Neural progenitor cell (in vitro differentiated cells): ENCODE results near the gene MPC2. TPM values are rescaled to one million over a fixed set of nuclear protein-coding genes. Genes with fewer than 3 reads are reported as not detected.

Source experiments
- DNase-seq: peaks from one replicate; pipeline ENCODE4 v3.0.0-alpha.2; 2016; ENCODE audit warnings: low spot score
- H2AFZ ChIP-seq: fragments of 200-600 bp; sonication (generic); replicated peaks from 2 replicates; pipeline ENCODE4 v1.6.1; 2016; ENCODE audit warnings: antibody characterized with exemption
- H3F3A ChIP-seq: fragments of 200-600 bp; sonication (generic); 2 replicates; pipeline ENCODE4 v1.6.1; 2016; ENCODE audit warnings: antibody characterized with exemption, low read depth
- H3K27ac ChIP-seq: fragments of 200-600 bp; sonication (generic); 2 replicates; pipeline ENCODE4 v1.5.1; 2016; ENCODE audit warnings: mild to moderate bottlenecking
- H3K27me3 ChIP-seq: fragments of 200-600 bp; sonication (generic); 2 replicates; pipeline ENCODE4 v1.6.1; 2016; ENCODE audit warnings: mild to moderate bottlenecking, moderate library complexity
- H3K36me3 ChIP-seq: fragments of 200-600 bp; sonication (generic); 2 replicates; pipeline ENCODE4 v1.5.1; 2016
- H3K4me1 ChIP-seq: fragments of 200-600 bp; sonication (generic); 2 replicates; pipeline ENCODE4 v1.6.1; 2016; ENCODE audit warnings: mixed run types
- H3K4me2 ChIP-seq: fragments of 200-600 bp; sonication (generic); 2 replicates; pipeline ENCODE4 v1.6.1; 2016
- H3K4me3 ChIP-seq: fragments of 200-600 bp; sonication (generic); 2 replicates; pipeline ENCODE4 v1.5.1; 2016
- H3K79me2 ChIP-seq: fragments of 200-600 bp; sonication (generic); 2 replicates; pipeline ENCODE4 v1.6.1; 2016; ENCODE audit warnings: low read depth
- H3K9ac ChIP-seq: fragments of 200-600 bp; sonication (generic); 2 replicates; pipeline ENCODE4 v1.6.1; 2016
- H3K9me3 ChIP-seq: fragments of 200-600 bp; sonication (generic); 2 replicates; pipeline ENCODE4 v1.5.1; 2016; ENCODE audit warnings: low read depth
- H4K20me1 ChIP-seq: fragments of 200-600 bp; sonication (generic); 2 replicates; pipeline ENCODE4 v1.6.1; 2016; ENCODE audit warnings: low read depth
- H3K27ac Mint-ChIP-seq: 3 replicates; pipeline ENCODE4 v1.8.0; 2021; ENCODE audit warnings: mixed read lengths
- H3K27me3 Mint-ChIP-seq: 2 replicates; pipeline ENCODE4 v1.8.0; 2022; ENCODE audit warnings: low read depth, mild to moderate bottlenecking, inconsistent platforms, moderate library complexity, mixed read lengths; ENCODE audit not compliant: insufficient read depth
- H3K36me3 Mint-ChIP-seq: 3 replicates; pipeline ENCODE4 v1.8.0; 2021; ENCODE audit warnings: mixed read lengths
- H3K4me1 Mint-ChIP-seq: 3 replicates; pipeline ENCODE4 v1.8.0; 2021; ENCODE audit warnings: mixed read lengths
- H3K4me3 Mint-ChIP-seq: 3 replicates; pipeline ENCODE4 v1.8.0; 2021; ENCODE audit warnings: mild to moderate bottlenecking, moderate library complexity, mixed read lengths
- H3K9me3 Mint-ChIP-seq: 3 replicates; pipeline ENCODE4 v1.8.0; 2020; ENCODE audit warnings: mixed read lengths
- EZH2 ChIP-seq: fragments of 200-600 bp; sonication (generic); IDR thresholded peaks from 2 replicates; pipeline ENCODE4 v1.6.1; 2017; ENCODE audit warnings: antibody characterized with exemption, mild to moderate bottlenecking, moderate library complexity
- EZH2phosphoT487 ChIP-seq: fragments of 200-600 bp; sonication (generic); IDR thresholded peaks from 2 replicates; pipeline ENCODE4 v1.6.1; 2017; ENCODE audit warnings: antibody characterized with exemption
- total RNA-seq: library from RNA; depleted of rRNA; stranded (reverse); fragments of >200 nt; gene quantifications from 2 replicates; pipeline ENCODE4 v1.2.3, GENCODE V29; 2015; ENCODE audit warnings: low replicate concordance
- TF ChIP-seq, protein P1 (sequence below): fragments of 200-600 bp; sonication (generic); IDR thresholded peaks from 2 replicates; pipeline ENCODE4 v1.5.1; 2017; ENCODE audit warnings: antibody characterized with exemption, mild to moderate bottlenecking

MPC2 gene
- total RNA-seq, 1 donor from 2014 or later = 56.8 TPM

DNA sequence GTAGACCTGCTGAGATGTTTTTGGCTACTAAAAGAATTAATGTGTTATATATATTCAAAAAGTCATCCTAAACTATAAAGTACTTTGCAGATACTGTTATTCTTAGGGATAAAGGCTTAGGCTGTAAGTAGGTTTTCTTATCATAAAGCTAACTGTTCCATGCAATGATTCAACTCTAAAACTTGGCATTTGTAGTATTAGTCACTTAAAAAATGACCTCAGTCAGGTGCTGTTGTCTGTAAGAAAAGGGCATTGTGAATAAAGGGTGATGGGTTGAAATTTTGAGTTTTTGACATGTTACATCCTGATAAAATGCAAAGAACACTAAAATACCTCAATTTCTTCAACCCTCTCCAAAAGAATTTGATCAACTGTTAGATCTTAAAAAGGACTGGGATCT lies 55.8 kb downstream of the MPC2 start:
- DNase-seq = no peak
- H3K4me1 Mint-ChIP-seq = no peaks in the 10 kb centered on the region
- no peak overlapping the region for H3K27ac Mint-ChIP-seq
- no peak overlapping the region for H2AFZ ChIP-seq
- H3K9me3 ChIP-seq = no peaks in the 10 kb centered on the region
- H3K4me3 Mint-ChIP-seq = no peak overlapping the region
- H3K9me3 Mint-ChIP-seq = peaks cover 4% of the 10 kb centered on the region
- no peak overlapping the region for H3K27ac ChIP-seq
- H3K36me3 Mint-ChIP-seq = no peaks in the 10 kb centered on the region
- no peaks in the 10 kb centered on the region for H3K27me3 ChIP-seq
- H3K9ac ChIP-seq = no peak overlapping the region
- no peak overlapping the region for H3K4me2 ChIP-seq
- no peak overlapping the region for H3K4me3 ChIP-seq
- TF ChIP-seq EZH2phosphoT487 (no peak), EZH2 (no peak)
- TF ChIP-seq, protein P1, sequence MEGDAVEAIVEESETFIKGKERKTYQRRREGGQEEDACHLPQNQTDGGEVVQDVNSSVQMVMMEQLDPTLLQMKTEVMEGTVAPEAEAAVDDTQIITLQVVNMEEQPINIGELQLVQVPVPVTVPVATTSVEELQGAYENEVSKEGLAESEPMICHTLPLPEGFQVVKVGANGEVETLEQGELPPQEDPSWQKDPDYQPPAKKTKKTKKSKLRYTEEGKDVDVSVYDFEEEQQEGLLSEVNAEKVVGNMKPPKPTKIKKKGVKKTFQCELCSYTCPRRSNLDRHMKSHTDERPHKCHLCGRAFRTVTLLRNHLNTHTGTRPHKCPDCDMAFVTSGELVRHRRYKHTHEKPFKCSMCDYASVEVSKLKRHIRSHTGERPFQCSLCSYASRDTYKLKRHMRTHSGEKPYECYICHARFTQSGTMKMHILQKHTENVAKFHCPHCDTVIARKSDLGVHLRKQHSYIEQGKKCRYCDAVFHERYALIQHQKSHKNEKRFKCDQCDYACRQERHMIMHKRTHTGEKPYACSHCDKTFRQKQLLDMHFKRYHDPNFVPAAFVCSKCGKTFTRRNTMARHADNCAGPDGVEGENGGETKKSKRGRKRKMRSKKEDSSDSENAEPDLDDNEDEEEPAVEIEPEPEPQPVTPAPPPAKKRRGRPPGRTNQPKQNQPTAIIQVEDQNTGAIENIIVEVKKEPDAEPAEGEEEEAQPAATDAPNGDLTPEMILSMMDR = no peak
- H3K36me3 ChIP-seq = no peaks in the 10 kb centered on the region
- H4K20me1 ChIP-seq = no peaks in the 10 kb centered on the region
- no peaks in the 10 kb centered on the region for H3K79me2 ChIP-seq
- no peaks in the 10 kb centered on the region for H3K27me3 Mint-ChIP-seq
- no peaks in the 10 kb centered on the region for H3F3A ChIP-seq
- H3K4me1 ChIP-seq = no peaks in the 10 kb centered on the region

DNA sequence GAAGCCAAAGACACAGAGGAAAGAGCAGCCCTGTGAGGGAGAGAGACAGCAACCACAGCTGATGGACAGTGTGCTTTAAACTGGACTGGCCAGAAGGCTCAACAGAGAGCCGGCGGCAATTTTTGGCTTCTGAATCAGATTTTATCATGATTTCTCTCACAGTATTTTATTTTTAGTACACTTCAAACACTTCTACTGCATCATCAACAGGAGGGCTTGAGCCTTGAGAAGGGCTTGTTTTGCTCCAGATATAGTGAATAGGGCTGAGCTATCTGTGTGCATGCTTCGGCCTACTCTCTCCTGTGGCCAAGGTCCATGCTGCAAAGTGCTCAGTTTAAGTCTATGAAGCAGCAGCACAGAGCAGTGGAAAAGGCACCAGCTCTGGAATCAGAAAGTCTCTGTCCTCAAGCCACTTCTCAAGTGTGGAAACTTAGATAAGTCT lies 56.3 kb downstream of the MPC2 start:
- Mint-ChIP-seq H3K4me3 (no peak overlapping the region), H3K9me3 (peaks cover 2% of the 10 kb centered on the region), H3K27ac (no peak overlapping the region), H3K4me1 (no peaks in the 10 kb centered on the region), H3K36me3 (no peaks in the 10 kb centered on the region), H3K27me3 (no peaks in the 10 kb centered on the region)
- Histone ChIP-seq H3K4me3 (no peak overlapping the region), H3F3A (no peaks in the 10 kb centered on the region), H3K9ac (no peak overlapping the region), H3K9me3 (no peaks in the 10 kb centered on the region), H2AFZ (no peak overlapping the region), H3K27ac (no peak overlapping the region), H4K20me1 (no peaks in the 10 kb centered on the region), H3K4me1 (no peaks in the 10 kb centered on the region), H3K36me3 (no peaks in the 10 kb centered on the region), H3K27me3 (no peaks in the 10 kb centered on the region), H3K4me2 (no peak overlapping the region), H3K79me2 (no peaks in the 10 kb centered on the region)
- no peak for TF ChIP-seq EZH2
- TF ChIP-seq, protein P1 = no peak
- TF ChIP-seq EZH2phosphoT487 = no peak
- DNase-seq = no peak

DNA sequence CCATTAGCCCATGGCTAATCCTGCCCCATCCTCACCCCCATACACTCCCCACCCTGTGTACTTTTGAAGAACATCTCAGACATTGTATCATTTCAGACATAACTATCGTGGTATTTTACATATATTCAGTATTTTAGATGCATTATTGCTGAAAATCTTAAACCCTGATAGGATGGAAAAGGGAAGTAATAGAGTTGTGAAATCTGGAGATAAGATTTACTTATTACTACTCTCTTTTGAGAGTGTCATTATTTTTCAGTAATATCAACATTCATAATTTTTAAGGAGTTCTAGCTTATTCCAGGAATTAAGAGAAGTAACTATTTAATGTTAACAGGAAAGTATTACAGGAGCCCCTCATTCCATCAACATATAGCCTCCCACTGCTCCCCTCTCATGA lies 57.4 kb downstream of the MPC2 start:
- H3K4me1 Mint-ChIP-seq = no peaks in the 10 kb centered on the region
- no peaks in the 10 kb centered on the region for H3K27me3 Mint-ChIP-seq
- H3K27ac Mint-ChIP-seq = no peak overlapping the region
- Histone ChIP-seq H2AFZ (no peak overlapping the region), H3K4me3 (no peak overlapping the region), H3K79me2 (no peaks in the 10 kb centered on the region), H3K27ac (no peak overlapping the region), H3K9ac (no peak overlapping the region), H3K4me2 (no peak overlapping the region), H3K27me3 (no peaks in the 10 kb centered on the region), H3K4me1 (no peaks in the 10 kb centered on the region), H3K9me3 (no peaks in the 10 kb centered on the region), H3K36me3 (no peaks in the 10 kb centered on the region), H4K20me1 (no peaks in the 10 kb centered on the region), H3F3A (no peaks in the 10 kb centered on the region)
- no peak for DNase-seq
- TF ChIP-seq, protein P1 = no peak
- H3K9me3 Mint-ChIP-seq = peaks cover 2% of the 10 kb centered on the region
- H3K4me3 Mint-ChIP-seq = no peak overlapping the region
- no peaks in the 10 kb centered on the region for H3K36me3 Mint-ChIP-seq
